ENCODE measurements around the gene HID1. TPM values are rescaled to one million over a fixed set of nuclear protein-coding genes. Genes with fewer than 3 reads are reported as not detected.

HID1 gene
- total and polyA plus RNA-seq, 2 of the 4 experiments (the other 2 are of a cell fraction): 0.18 to 1.7 TPM

DNA sequence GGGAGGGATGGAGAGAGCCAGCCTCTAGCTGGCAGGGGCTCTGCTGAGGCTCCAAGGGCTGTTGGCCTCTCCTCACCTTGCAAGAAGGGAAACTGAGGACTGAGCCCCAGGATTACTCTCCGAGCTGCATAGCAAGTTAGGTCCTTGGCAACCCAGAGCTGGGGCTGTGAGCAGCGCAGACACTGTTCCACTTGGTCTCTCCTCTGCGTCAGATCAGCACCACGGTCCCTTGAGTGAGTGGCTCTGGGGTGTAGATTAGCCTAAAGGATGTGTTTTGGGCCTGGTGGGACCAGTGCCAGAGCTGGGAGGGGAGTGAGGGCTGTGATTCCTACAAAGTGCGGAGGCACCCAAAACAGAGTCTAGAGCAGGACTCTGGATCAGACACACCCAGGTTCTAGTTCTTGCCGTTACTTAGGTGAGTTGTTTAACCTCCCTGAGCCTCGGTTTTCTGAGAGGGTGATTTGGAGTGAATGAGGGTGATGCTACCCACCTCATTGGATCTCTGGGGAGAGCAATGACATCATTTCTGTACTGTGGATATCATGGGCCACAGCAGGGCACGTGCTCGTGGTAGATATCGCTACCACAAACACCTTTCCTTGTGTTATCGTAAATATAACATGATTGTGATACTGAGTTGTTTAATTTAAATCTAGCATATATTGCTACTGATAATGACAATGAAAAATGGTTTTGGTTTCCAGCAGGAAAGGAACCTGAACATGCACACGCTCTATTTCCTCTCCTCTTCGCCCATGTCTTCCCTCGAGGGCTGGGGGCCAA is 71.0 kb downstream of the HID1 start:
- dilution Hi-C loops (cut with HindIII; ENCODE audit: low sequenced_read_pairs, unreplicated experiment): no loop called here
- BruUV-seq (replicated peaks): no TSS peak
- Histone ChIP-seq H2BK15ac (ENCODE audit: low read depth, low read length) (no peak overlapping the region), H2BK5ac (ENCODE audit: low read depth, low read length, poor library complexity, severe bottlenecking) (no peak overlapping the region), H3K14ac (replicated peaks; ENCODE audit: low read depth, low read length) (no peak overlapping the region), H3K9ac (ENCODE audit: low read depth, low read length) (no peak overlapping the region), H4K8ac (ENCODE audit: low read depth in 2 of 2, low read length in 2 of 2) (no peak overlapping the region), H2AK5ac (ENCODE audit: low read depth, low read length) (no peak overlapping the region), H2AK9ac (replicated peaks; ENCODE audit: low read depth, low read length, poor library complexity) (no peak overlapping the region), H3K4me1 (ENCODE audit: control insufficient read depth, insufficient read depth, low read length) (no peaks in the 10 kb centered on the region), H2BK120ac (ENCODE audit: low read depth, low read length) (no peak overlapping the region), H4K5ac (ENCODE audit: low read depth, low read length) (no peak overlapping the region), H3K56ac (ENCODE audit: extremely low read depth, insufficient read depth, low read length) (no peak overlapping the region), H2BK20ac (ENCODE audit: low read depth, low read length) (no peak overlapping the region), H3K9me1 (ENCODE audit: insufficient read depth, low read length) (no peaks in the 10 kb centered on the region), H3K36me3 (ENCODE audit: control insufficient read depth, insufficient read depth, low read length) (no peaks in the 10 kb centered on the region), H3K4me3 (ENCODE audit: insufficient read depth, low read depth, low read length) (no peak overlapping the region), H3K23ac (ENCODE audit: low read depth, low read length) (no peak overlapping the region), H3K9me3 (ENCODE audit: control insufficient read depth, insufficient read depth, low read length) (no peaks in the 10 kb centered on the region), H3K79me1 (ENCODE audit: low read depth in 1 of 2, low read length in 2 of 2) (no peaks in the 10 kb centered on the region), H2AFZ (replicated peaks; ENCODE audit: low read length, poor library complexity) (no peak overlapping the region), H4K20me1 (ENCODE audit: insufficient read depth, low read length) (no peaks in the 10 kb centered on the region), H4K91ac (ENCODE audit: insufficient read depth, low read depth, low read length) (no peak overlapping the region), H3K27me3 (ENCODE audit: control insufficient read depth, insufficient read depth, low read length) (peaks cover 43% of the 10 kb centered on the region), H3K4me2 (ENCODE audit: low read depth, low read length) (no peak overlapping the region), H3K27ac (ENCODE audit: insufficient read depth, low read length) (no peak overlapping the region), H3K4ac (ENCODE audit: low read depth, low read length) (no peak overlapping the region), H3K18ac (ENCODE audit: low read depth, low read length) (no peak overlapping the region)
- no peak for DNase-seq
- CTCF ChIA-PET: no interaction called here
- intact Hi-C loops (cut with micrococcal nuclease): no loop called here
- in situ Hi-C loops (cut with MboI; ENCODE audit: low sequenced_read_pairs): no loop called here
- 0% methylated on average over 1 of the region's 14 CpGs; no CpG with 5 or more reads in 1 of the 2 experiments for WGBS, 2 experiments (ENCODE audit: extremely low coverage in 2 of 2, insufficient read length in 1 of 2)
- POLR2A ChIA-PET (ENCODE audit: unreplicated experiment): no interaction called here
- no peak for ATAC-seq (ENCODE audit: low read depth)
- TF ChIP-seq, protein P1, sequence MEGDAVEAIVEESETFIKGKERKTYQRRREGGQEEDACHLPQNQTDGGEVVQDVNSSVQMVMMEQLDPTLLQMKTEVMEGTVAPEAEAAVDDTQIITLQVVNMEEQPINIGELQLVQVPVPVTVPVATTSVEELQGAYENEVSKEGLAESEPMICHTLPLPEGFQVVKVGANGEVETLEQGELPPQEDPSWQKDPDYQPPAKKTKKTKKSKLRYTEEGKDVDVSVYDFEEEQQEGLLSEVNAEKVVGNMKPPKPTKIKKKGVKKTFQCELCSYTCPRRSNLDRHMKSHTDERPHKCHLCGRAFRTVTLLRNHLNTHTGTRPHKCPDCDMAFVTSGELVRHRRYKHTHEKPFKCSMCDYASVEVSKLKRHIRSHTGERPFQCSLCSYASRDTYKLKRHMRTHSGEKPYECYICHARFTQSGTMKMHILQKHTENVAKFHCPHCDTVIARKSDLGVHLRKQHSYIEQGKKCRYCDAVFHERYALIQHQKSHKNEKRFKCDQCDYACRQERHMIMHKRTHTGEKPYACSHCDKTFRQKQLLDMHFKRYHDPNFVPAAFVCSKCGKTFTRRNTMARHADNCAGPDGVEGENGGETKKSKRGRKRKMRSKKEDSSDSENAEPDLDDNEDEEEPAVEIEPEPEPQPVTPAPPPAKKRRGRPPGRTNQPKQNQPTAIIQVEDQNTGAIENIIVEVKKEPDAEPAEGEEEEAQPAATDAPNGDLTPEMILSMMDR (conservative IDR thresholded peaks at IDR 0.05; ENCODE audit: low read depth, low read length): no peak
- TF ChIP-seq RAD21 (IDR thresholded peaks at IDR 0.05; ENCODE audit: low read length) (no peak), CEBPB (IDR thresholded peaks at IDR 0.05; ENCODE audit: low read depth, low read length) (no peak), SMC3 (IDR thresholded peaks at IDR 0.05; ENCODE audit: low read depth, low read length) (no peak), MXI1 (IDR thresholded peaks at IDR 0.05; ENCODE audit: borderline replicate concordance, low read depth, low read length) (no peak), BHLHE40 (IDR thresholded peaks at IDR 0.05; ENCODE audit: low read depth, low read length) (no peak), POLR2A (IDR thresholded peaks at IDR 0.05; ENCODE audit: low read depth, low read length) (no peak), RFX5 (IDR thresholded peaks at IDR 0.05; ENCODE audit: low read depth, low read length) (no peak), MAFK (IDR thresholded peaks at IDR 0.05; ENCODE audit: low read depth, low read length) (no peak), NFE2L2 (IDR thresholded peaks at IDR 0.05; ENCODE audit: low read depth, low read length) (no peak), RCOR1 (IDR thresholded peaks at IDR 0.05; ENCODE audit: insufficient replicate concordance, low read length) (no peak), CHD1 (IDR thresholded peaks at IDR 0.05; ENCODE audit: low read depth, low read length) (no peak), FOS (IDR thresholded peaks at IDR 0.05; ENCODE audit: low read depth, low read length) (no peak), MAZ (IDR thresholded peaks at IDR 0.05; ENCODE audit: borderline replicate concordance, low read depth, low read length) (no peak)
- TF ChIP-seq, protein P2, sequence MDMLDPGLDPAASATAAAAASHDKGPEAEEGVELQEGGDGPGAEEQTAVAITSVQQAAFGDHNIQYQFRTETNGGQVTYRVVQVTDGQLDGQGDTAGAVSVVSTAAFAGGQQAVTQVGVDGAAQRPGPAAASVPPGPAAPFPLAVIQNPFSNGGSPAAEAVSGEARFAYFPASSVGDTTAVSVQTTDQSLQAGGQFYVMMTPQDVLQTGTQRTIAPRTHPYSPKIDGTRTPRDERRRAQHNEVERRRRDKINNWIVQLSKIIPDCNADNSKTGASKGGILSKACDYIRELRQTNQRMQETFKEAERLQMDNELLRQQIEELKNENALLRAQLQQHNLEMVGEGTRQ (IDR thresholded peaks at IDR 0.05; ENCODE audit: low read depth, low read length): no peak
- TF ChIP-seq, protein P3, sequence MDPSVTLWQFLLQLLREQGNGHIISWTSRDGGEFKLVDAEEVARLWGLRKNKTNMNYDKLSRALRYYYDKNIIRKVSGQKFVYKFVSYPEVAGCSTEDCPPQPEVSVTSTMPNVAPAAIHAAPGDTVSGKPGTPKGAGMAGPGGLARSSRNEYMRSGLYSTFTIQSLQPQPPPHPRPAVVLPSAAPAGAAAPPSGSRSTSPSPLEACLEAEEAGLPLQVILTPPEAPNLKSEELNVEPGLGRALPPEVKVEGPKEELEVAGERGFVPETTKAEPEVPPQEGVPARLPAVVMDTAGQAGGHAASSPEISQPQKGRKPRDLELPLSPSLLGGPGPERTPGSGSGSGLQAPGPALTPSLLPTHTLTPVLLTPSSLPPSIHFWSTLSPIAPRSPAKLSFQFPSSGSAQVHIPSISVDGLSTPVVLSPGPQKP (IDR thresholded peaks at IDR 0.05; ENCODE audit: borderline replicate concordance, low read depth, low read length): no peak
